ENCODE measurements around the gene RPS17.
"Not testable (repeated sequence)": the region's sequence is repeated elsewhere in the genome, so short reads cannot be mapped to it uniquely, and the experiment has no call there.

DNA sequence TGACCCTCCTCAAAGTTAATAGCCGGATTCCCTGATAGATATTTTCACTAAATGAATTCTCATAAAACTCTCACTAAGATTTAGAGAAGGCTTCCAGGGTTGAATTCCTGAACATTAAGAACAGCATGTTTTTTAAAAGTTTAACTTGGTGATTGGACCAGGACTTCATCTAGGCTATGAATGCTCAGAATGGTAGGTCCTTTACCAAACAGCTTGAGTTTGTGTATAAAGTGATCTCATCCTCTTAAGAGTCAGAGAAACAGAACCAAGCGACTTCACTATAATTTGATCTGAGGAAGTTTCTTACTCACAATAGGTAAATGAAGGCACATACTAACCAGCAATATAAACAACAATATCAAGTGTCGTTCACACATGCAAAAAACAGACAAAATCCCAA lies 36.2 kb downstream of the RPS17 start:
- not testable (repeated sequence) for TF ChIP-seq EZH2 (IDR thresholded peaks at IDR 0.05; ENCODE audit: borderline replicate concordance, low read length)
- TF ChIP-seq, protein P1, sequence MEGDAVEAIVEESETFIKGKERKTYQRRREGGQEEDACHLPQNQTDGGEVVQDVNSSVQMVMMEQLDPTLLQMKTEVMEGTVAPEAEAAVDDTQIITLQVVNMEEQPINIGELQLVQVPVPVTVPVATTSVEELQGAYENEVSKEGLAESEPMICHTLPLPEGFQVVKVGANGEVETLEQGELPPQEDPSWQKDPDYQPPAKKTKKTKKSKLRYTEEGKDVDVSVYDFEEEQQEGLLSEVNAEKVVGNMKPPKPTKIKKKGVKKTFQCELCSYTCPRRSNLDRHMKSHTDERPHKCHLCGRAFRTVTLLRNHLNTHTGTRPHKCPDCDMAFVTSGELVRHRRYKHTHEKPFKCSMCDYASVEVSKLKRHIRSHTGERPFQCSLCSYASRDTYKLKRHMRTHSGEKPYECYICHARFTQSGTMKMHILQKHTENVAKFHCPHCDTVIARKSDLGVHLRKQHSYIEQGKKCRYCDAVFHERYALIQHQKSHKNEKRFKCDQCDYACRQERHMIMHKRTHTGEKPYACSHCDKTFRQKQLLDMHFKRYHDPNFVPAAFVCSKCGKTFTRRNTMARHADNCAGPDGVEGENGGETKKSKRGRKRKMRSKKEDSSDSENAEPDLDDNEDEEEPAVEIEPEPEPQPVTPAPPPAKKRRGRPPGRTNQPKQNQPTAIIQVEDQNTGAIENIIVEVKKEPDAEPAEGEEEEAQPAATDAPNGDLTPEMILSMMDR (conservative IDR thresholded peaks at IDR 0.05 in 1 of 2, IDR thresholded peaks at IDR 0.05 in 1 of 2; ENCODE audit: extremely low read depth in 1 of 2, insufficient read depth in 1 of 2, low read depth in 1 of 2, low read length in 2 of 2): not testable (repeated sequence)
